ENCODE measurements around the gene EPHA5. TPM values are rescaled to one million over a fixed set of nuclear protein-coding genes. Genes with fewer than 3 reads are reported as not detected.

Gene EPHA5
- total RNA-seq, 1 experiment from 2014 or later: 1.1 TPM

DNA sequence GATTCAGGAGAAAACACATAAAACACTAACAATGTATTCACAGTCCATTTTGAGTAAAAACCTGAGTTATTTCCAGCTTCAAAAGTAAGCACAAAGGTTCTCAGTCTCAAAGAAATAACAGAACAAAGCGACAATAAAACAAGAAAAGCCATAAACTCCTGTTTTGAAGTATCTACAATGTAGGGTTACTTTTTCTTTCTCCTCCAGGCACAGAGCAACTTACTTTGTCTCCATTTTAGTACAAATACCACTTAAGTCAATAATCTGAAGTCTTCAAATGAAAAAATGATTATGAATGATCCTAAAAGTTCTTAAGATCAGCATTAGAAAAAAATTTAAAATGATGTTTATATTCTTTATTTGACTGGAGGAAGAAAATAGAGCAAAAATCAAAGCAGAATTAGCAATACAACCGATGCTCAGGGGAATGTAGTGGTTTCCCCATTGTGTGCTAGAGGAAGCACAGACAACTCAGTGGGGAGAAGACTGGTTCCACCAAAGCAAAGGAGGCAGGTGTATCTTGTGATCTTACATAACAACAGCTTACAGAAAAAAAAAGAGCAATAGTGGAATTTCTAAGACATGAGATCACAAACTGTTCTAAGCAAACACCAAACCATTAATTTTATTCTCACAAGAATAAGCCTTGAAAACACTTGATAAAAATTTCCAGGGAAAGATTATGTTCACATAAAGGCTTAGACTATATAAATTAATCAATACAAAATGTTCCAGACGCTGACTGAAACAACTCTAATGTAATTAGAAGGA lies 35.1 kb downstream of the EPHA5 start:
- no peak for DNase-seq (ENCODE audit: low read depth)

DNA sequence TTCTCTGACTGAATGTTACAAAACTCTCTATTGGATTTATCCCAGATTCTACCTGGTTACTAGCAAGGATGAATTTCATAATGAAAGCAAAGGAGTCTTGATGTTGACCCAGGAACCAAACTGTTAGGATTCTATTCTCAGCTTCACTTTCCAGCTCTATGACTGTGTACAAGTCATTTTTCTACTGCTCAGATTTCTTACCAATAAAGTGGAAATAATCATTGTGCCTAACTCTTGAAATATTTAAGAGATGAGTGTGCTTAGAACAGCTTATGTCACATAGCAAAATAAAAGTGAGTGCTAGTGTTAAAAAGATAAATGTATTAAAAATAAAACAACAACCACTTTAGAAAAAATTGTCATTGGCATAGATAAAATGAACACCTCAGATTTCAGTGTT lies 45.6 kb downstream of the EPHA5 start:
- peak; percentile 21 for DNase-seq (ENCODE audit: low read depth)

DNA sequence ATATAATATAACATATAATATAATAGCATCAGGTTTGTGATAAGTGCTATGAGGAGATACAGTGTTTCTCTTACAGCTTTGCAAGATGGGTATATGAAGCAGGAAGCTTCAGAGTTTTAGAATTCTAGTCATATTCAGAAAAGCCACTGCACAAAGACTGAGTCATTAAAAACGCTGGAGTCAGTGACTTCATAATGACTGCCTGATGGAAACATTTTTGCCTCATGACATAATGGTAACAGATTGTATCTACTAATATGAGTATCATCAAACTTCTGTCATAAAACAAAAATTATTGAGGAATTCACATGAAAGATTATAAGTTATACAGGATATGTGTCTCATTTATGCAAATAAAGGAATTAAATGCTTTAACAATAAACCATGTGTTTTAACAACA lies 46.8 kb downstream of the EPHA5 start:
- peak; percentile 83 for DNase-seq (ENCODE audit: low read depth)

- no peak for DNase-seq (ENCODE audit: low read depth)
Observed at GRCh38 chr4:65617416-65617815, 52.9 kb downstream of the EPHA5 start.

GRCh38 chr4:65604515-65604914 lies 65.8 kb downstream of the EPHA5 start:
- DNase-seq (ENCODE audit: low read depth): no peak

DNA sequence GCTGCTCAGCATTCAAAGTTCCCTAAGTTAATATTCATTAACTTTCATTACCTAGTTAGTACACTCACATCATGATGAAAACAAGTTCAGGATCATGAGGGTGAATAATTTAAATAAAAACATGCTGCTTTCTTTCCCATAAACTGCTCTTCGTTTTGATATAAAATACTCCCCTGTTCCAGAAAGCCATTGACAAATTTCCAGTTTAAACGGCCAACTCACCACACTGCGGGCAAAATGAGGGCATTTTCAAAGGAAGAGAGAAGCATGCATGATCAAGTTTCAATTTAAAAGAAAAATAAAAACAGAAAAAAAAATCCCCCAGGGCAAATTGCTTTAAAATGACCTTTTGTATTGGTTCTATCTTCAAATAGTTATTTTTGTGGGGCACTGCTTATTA lies 69.6 kb downstream of the EPHA5 start:
- no peak for DNase-seq (ENCODE audit: low read depth)

DNA sequence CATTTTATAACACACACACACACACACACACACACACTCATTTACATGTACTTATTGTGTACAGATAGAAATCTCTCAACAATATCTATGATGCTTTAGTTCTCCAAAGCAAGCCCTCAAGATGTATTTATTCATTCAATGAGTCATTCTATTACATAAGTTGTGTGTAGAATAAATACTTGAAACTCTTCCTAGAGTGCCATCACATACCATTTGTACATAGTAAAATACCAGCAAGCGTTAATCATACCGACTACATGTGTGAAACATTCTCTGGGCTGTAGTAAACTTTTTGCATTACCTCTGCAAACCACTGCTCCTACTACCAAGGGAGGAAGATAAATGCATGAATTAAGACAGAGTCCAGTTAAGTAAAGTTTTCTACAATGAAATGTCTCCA lies 70.9 kb downstream of the EPHA5 start:
- DNase-seq (ENCODE audit: low read depth): no peak

GRCh38 chr4:65597697-65598096 lies 72.6 kb downstream of the EPHA5 start:
- no peak for DNase-seq (ENCODE audit: low read depth)

DNA sequence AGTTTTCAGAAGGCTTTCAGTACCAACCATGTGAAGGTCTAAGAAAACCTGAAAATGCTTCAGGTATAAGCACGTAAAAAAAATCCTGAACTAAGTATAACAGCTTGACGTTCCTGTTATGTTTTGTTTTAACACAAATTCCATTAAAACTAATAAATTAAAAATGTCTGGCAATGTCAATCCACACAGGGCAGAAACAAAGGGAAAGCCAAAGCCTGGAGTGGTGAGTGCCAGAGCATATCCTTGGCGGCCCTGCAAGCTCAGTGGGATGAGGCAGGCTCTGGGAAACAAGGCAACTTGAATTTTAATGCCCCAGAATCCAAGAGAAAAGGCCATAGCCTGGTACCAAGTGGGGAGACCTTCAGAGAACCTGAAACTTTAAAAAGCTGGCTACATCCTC lies 78.2 kb downstream of the EPHA5 start:
- no peak for DNase-seq (ENCODE audit: low read depth)

GRCh38 chr4:65589921-65590320 lies 80.4 kb downstream of the EPHA5 start:
- no peak for DNase-seq (ENCODE audit: low read depth)

DNA sequence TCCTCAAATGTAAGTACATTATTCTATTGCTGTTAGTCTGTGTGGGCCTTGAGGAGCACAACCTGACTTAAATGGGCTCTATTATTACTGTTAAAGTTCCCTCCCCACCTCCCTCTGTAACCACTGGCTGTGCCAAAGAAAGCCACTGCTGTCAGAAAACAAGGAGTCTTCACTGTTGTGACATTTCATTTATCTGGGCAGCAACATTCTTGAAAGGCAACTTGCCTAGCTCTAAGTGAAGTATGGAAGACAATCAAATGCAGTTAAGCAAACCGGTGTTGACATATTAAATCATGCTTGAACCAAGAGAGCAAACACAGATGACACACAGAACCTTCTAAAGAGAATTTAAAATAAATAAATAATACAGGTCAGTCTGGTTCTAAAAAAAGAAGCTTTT lies 81.0 kb downstream of the EPHA5 start:
- no peak for DNase-seq (ENCODE audit: low read depth)

GRCh38 chr4:65580551-65580950 lies 89.7 kb downstream of the EPHA5 start:
- peak; percentile 44 for DNase-seq (ENCODE audit: low read depth)

- DNase-seq (ENCODE audit: low read depth): no peak
Observed at GRCh38 chr4:65566473-65566872, 103.8 kb downstream of the EPHA5 start.

- DNase-seq (ENCODE audit: low read depth): peak; percentile 5
Observed at GRCh38 chr4:65561164-65561563, 109.1 kb downstream of the EPHA5 start.

DNA sequence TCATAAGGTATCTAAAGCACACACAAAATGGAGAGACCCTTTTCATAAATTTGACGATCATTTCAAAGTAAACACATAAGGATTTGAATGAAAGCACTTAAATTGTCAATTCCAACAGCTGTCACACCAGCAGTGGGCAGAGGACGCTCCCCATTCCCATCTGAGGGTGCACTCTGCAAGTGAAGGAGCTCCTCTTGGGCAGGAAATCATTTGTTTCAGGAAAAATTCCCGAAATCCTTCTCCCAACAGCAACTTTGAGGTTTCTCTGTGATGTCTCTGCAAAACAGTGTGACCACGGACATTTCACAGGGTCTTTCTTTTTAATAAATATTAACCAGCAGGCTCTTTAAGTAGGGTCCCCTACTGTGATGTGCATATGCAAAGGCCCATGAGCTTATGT lies 111.0 kb downstream of the EPHA5 start:
- DNase-seq (ENCODE audit: low read depth): no peak

- DNase-seq (ENCODE audit: low read depth): no peak
Observed at GRCh38 chr4:65552057-65552456, 118.2 kb downstream of the EPHA5 start.

DNA sequence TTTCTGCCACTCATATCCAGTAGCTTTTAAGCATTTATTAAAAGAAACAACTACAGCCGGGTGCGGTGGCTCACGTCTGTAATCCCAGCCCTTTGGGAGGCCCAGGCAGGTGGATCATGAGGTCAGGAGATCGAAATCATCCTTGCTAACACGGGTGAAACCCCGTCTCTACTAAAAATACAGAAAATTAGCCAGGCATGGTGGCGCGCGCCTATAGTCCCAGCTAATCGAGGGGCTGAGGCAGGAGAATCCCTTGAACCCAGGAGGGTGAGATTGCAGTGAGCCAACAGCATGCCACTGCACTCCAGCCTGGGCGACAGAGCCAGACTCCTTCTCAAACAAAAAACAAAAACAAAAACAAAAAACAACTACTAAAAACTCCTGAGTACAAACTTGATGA lies 119.8 kb downstream of the EPHA5 start:
- DNase-seq (ENCODE audit: low read depth): no peak

DNA sequence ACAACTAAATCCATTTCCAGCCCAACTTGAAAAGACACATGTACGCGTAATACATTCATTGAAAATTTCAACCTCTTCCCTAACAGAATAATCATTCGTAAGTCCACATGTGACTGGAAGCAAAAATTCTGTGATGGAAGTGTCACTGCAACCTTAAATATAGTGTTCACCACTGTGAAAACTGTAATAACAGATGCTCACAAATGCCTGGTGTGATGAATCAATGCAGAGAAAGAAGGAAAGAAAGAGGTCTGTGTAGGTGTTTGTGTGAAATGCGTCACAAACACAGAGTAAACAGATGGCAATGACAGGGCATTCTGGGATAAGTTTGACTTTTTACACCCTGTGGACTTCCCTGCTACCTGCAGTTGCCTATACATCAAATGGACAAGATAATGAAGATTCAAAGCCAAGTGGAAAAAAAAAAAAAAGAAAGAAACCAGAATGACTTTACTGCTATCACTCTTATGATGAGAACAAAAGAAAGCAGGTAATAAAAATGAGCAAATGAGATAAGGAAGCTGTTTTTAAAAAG lies 123.3 kb downstream of the EPHA5 start:
- no peak for DNase-seq (ENCODE audit: low read depth)

- peak; percentile 45 for DNase-seq (ENCODE audit: low read depth)
Observed at GRCh38 chr4:65538571-65538970, 131.7 kb downstream of the EPHA5 start.

DNA sequence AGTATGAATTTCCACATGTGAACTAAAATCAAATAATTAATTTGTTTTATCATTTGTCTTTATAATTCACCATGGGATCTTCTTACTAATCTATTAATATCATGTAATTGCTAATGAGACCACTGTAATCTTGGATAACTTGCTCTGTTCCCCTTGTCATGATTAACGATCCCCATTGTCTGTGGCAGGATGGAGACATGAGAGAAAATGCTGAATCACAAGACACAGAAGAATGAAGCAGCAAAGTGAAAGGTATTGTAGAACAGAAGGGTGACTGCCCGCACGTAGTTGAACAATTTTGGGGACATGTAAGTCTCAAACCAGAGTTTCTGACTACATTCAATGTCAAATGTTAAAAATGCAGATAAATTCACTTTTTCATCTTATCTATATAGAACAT lies 135.2 kb downstream of the EPHA5 start:
- DNase-seq (ENCODE audit: low read depth): no peak

DNA sequence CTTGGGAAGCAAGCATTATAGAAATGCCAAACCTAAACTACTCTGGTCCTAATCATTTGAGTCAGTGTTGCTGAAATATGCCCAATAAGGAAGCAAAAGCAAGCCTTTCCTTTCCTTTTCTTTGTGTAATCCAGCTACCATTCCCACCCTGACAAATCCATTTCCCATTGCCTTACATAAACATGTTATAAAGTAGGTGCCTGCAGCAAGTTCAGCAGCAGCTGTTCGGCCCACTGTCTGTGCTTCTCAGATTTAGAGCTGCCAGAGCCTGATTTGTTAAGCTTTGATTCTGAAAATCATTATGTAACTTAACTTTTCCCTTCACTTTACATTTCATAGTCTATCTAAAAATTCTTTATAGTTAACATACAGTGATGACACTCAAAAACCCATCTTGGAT lies 148.6 kb downstream of the EPHA5 start:
- DNase-seq (ENCODE audit: low read depth): peak; percentile 32

- DNase-seq (ENCODE audit: low read depth): no peak
Observed at GRCh38 chr4:65515646-65516045, 154.6 kb downstream of the EPHA5 start.

DNA sequence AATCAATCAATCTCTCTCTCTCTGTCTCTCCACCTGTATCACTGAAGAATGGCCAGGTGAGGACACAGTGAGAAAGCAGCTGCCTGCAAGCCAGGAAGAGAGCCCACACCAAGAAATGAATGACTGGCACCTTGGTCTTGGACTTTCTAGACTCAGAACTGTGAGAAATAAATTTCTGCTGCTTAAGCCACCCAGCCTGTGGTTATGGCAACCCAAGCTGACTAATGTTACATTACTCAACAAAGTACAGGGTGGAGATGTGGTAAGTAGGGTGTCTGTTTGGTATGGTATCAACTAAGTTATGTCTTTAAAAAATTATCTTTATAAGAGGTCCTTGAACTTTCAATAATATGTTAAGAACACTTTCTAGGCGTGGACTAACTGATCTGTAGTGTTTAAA lies 159.3 kb downstream of the EPHA5 start:
- peak; percentile 87 for DNase-seq (ENCODE audit: low read depth)

DNA sequence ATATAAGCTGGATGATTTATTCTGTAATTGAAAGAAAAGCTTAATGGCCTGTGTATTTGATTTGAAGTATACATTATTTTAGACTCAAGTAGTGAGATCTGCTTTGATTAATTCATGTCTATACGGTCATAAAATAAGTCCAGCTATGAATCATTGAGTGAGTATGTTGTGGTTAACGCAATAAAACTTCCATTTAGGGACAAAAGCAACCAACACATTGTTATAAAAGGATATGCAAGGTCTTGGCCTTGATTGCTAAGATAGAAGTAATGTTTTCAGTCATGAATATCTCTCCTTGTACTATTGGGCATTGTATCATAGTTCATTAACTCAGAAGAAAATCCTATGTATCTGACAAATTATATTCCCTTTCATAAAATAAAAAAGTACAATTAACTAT lies 162.1 kb downstream of the EPHA5 start:
- DNase-seq (ENCODE audit: low read depth): peak; percentile 90

Data from LHCN-M2 (cell line).